Kidney epithelial cell (primary cell): ENCODE measurements around the gene CDK19. TPM values are rescaled to one million over a fixed set of nuclear protein-coding genes. Genes with fewer than 3 reads are reported as not detected.

Experiments used
- DNase-seq: peaks from one replicate; pipeline ENCODE4 v3.0.0-alpha.2; 2010; ENCODE audit warnings: low read depth
- H3K27me3 ChIP-seq: 2 replicates; pipeline ENCODE4 v1.6.0; 2011; ENCODE audit warnings: low read length; ENCODE audit not compliant: control insufficient read depth, insufficient read depth
- H3K36me3 ChIP-seq: 2 replicates; pipeline ENCODE4 v1.5.1; 2011; ENCODE audit warnings: low read length; ENCODE audit not compliant: control insufficient read depth, insufficient read depth
- H3K4me3 ChIP-seq: 2 replicates; pipeline ENCODE4 v1.5.1; 2011; ENCODE audit warnings: low read depth, mild to moderate bottlenecking, control low read depth, low read length
- total RNA-seq: library from RNA; depleted of rRNA; stranded (reverse); fragments of >200 nt; gene quantifications from 2 replicates; pipeline ENCODE4 v1.2.3, GENCODE V29; 2015
- TF ChIP-seq, protein P1 (sequence below): IDR thresholded peaks from 2 replicates; pipeline ENCODE4 v1.5.1; 2011; ENCODE audit warnings: mild to moderate bottlenecking, moderate library complexity, low read length, control low read depth, inconsistent platforms; ENCODE audit not compliant: insufficient read depth, poor library complexity, severe bottlenecking

CDK19 gene
- total RNA-seq, 1 donor from 2014 or later = 17.6 TPM

DNA sequence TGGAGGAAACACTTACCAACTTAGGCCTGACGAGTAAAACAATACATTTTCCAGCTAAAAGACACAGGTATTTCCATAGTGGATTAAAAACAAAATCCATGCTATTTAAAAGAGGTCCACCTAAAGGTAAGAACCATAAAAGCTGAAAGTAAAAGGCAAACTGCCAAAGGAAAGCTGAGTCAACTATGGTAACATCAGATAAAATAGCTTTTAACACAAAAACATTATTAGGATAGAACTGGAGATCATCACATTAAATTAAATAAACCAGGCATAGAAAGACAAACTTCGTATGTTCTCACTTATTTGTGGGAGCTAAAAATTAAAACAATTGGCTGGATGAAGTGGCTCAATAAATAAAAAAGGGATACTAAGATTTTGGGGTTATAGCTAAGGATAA is 172.1 kb downstream of the CDK19 start:
- no peak for DNase-seq
- Histone ChIP-seq H3K4me3 (no peak overlapping the region), H3K27me3 (no peaks in the 10 kb centered on the region), H3K36me3 (no peaks in the 10 kb centered on the region)
- TF ChIP-seq, protein P1, sequence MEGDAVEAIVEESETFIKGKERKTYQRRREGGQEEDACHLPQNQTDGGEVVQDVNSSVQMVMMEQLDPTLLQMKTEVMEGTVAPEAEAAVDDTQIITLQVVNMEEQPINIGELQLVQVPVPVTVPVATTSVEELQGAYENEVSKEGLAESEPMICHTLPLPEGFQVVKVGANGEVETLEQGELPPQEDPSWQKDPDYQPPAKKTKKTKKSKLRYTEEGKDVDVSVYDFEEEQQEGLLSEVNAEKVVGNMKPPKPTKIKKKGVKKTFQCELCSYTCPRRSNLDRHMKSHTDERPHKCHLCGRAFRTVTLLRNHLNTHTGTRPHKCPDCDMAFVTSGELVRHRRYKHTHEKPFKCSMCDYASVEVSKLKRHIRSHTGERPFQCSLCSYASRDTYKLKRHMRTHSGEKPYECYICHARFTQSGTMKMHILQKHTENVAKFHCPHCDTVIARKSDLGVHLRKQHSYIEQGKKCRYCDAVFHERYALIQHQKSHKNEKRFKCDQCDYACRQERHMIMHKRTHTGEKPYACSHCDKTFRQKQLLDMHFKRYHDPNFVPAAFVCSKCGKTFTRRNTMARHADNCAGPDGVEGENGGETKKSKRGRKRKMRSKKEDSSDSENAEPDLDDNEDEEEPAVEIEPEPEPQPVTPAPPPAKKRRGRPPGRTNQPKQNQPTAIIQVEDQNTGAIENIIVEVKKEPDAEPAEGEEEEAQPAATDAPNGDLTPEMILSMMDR = no peak

DNA sequence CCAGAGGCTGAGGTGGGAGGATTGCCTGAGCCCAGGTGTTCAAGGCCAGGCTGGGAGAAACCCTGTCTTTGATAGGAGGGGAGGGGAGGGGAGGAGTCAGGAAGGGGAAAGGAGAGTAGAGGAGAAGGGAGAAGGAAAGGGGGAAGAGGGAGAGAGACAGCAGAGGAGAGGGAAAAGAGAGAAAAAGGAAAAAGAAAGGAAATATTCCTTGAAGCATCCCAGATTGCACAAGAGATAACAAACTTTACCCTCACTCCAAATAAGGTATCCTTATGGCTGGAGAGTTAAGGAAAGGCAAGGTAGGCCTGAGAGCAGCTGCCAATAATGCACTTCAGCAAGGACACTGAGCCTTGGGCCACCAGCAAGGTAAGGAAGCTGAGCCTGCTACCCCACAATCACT is 172.6 kb downstream of the CDK19 start:
- H3K27me3 ChIP-seq = no peaks in the 10 kb centered on the region
- no peak for DNase-seq
- TF ChIP-seq, protein P1 = no peak
- H3K4me3 ChIP-seq = no peak overlapping the region
- H3K36me3 ChIP-seq = no peaks in the 10 kb centered on the region

GRCh38 chr6:110636781-110637180 is 178.5 kb downstream of the CDK19 start:
- TF ChIP-seq, protein P1 = no peak

GRCh38 chr6:110635096-110635495 is 180.2 kb downstream of the CDK19 start:
- no peak overlapping the region for H3K4me3 ChIP-seq
- TF ChIP-seq, protein P1 = no peak
- no peaks in the 10 kb centered on the region for H3K36me3 ChIP-seq
- H3K27me3 ChIP-seq = no peaks in the 10 kb centered on the region
- no peak for DNase-seq

More at GRCh38 chr6:110636781-110637180, 178.5 kb downstream of the CDK19 start:
- Histone ChIP-seq H3K36me3 (no peaks in the 10 kb centered on the region), H3K4me3 (no peak overlapping the region), H3K27me3 (no peaks in the 10 kb centered on the region)
- no peak for DNase-seq

DNA sequence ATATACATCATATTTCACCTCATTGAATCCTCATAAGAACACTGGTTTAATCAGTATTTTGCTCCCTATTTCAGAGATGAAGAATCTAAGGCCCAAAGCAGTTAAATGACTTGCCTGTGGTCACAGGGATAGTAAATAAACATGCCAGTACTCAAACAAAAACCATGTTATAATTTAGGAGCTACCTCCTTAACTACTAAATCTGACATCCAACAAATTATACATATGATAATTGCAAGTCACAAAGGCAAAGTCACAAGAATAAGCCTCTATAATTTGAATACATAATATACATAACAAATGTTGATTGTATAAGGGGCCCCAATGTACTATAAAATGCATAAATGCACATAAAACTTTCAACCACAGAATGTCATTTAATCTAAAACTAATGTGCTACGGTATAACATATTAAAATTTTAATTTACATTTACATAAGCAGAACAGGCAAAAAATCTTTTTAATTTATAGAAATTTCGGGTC is 181.5 kb downstream of the CDK19 start:
- H3K27me3 ChIP-seq = no peaks in the 10 kb centered on the region
- H3K4me3 ChIP-seq = no peak overlapping the region
- DNase-seq = no peak
- no peaks in the 10 kb centered on the region for H3K36me3 ChIP-seq
- TF ChIP-seq, protein P1 = no peak

- TF ChIP-seq, protein P1 = no peak
- H3K4me3 ChIP-seq = no peak overlapping the region
- DNase-seq = no peak
- no peaks in the 10 kb centered on the region for H3K27me3 ChIP-seq
- H3K36me3 ChIP-seq = no peaks in the 10 kb centered on the region
Measured at GRCh38 chr6:110629153-110629552, 186.1 kb downstream of the CDK19 start.
